Stimulated activated CD4-positive, alpha-beta T cell treated with anti-CD3 and anti-CD28 coated beads, Interleukin-15, amount 100 ng/mL, for 48 hours (primary cell): ENCODE results near the gene CUBN.
"Not testable (repeated sequence)": the region's sequence is repeated elsewhere in the genome, so short reads cannot be mapped to it uniquely, and the experiment has no call there.

Source experiments
- DNase-seq, 2 donors: peaks; one replicate each; pipeline ENCODE4 v3.0.0-alpha.2; 2020; ENCODE audit warnings: low read depth in 2 of 2

CUBN gene

DNA sequence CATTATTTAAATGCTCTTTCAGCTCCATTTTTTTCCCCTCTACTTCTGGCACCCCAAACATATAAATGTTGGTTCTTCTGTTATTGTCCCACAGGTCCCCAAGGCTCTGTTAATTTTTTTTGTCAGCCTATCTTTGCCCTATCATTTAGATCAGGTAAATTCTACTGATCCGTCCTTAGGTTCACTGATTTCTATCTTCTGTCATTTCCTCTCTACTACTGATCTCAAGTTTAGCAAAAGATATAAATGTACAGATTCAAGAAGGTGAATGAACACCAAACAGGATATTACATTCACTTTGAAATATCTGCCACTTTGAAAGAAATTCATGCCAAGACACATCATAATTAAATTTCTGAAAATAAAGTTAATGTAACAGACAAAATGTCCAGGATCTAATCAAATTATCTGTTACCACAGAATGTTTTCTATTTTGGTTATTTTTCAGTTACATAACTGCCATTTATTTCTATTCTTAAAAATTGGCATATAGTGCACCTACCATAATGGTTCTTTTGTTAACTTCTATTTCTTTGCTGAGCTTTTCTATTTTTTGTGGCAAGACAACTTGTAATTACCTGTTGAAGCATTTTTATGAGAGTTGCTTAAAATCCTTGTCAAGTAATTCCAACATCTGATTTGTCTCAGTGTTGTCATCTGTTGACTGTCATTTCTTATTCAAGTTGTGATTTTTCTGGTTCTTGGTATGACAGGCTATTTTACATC lies 12.1 kb upstream of the CUBN start:
- DNase-seq, result no peak

GRCh38 chr10:17140386-17140761 lies 10.8 kb upstream of the CUBN start:
- no peak for DNase-seq

DNA sequence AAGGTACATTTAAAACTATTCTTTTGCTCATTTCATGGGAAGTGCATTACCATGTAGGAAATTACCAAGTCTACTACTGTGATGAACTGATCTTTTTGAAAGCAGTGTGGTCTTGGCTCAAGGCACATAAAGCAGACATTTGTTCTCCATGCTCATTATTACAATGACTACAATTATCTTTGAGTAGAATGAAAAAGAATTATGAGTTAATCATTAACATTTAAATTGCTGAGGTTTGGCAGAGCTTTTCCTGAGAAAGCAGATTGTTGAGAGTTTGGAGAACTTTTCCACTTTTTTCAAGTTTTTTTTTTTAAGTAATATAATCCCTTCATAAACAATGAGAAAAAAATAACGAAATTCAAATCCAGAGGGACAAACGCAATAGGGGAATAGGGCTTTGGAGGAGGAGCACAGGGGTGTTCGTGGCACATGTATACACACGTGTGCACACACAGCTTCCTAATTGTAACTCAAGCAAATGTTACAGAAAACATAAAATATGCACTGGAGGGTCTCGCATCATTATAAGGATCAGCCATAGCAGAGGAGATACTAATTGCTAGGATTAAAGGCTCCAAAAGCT lies 8.9 kb upstream of the CUBN start:
- no peak for DNase-seq

GRCh38 chr10:17134737-17135260 lies 5.2 kb upstream of the CUBN start:
- no peak for DNase-seq

- DNase-seq, result no peak
Measured at GRCh38 chr10:17134282-17134681, 4.7 kb upstream of the CUBN start.

- DNase-seq, result no peak
Measured at GRCh38 chr10:17128261-17128660, 1.4 kb downstream of the CUBN start.

DNA sequence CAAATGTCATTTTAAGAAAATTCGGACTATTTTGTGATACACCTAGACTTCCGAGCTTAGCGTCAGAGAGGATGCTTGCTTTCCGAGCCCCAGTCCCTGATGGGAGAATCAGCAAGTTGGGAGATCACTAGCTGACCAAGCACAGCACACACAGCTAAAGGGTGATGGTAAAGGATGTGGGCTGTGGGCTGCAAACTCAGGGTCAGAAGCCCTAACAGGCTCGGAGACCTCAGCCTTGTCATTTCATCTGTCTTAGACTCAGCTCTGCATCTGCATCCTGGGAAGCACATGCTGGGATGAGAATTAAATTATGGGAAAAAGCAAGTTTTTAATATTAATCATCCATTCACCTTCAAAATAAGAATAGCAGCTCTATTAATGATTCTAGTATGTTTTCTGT lies 3.3 kb downstream of the CUBN start:
- DNase-seq, result no peak

- DNase-seq, result no peak
Measured at GRCh38 chr10:17125206-17125893, 4.3 kb downstream of the CUBN start.

DNA sequence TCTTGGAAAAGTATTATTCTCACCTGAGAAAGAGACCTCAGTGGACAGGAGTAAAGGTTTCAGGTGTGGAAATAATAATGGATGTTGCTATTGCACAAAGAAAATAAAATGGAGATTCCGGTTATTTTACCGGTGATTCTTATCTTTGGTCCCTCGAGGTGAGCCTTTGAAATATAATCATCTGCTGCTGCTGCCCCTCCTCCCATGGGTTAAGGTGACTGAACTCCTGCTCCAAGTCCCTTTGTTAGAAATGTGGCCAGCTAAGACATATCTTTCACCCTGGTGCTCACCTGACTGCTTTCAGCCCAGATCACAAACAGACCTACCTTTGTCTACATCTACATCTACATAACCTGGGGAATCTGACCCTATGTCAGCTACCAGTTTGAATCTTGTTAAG lies 5.7 kb downstream of the CUBN start:
- DNase-seq, result no peak

- DNase-seq, result no peak
Measured at GRCh38 chr10:17122726-17123661, 6.6 kb downstream of the CUBN start.

DNA sequence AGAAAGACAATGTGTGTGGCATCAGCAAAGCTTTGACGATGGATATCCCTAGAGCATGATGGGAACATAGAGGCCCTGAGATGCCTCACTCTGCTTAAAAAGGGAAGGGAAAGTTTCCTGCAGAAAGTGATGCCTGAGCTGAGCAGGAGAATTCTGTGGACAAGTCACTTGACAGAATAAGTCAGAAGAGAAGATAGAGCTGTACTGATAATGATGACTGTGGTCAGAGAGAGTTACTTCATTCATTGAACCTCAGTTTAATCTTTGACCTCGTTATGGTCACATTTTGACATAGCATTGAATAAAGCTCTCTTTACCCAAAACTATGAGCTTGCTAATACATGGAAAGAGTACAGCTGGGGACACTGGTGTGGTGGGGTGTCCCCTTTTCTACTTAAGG lies 7.6 kb downstream of the CUBN start:
- no peak for DNase-seq

DNA sequence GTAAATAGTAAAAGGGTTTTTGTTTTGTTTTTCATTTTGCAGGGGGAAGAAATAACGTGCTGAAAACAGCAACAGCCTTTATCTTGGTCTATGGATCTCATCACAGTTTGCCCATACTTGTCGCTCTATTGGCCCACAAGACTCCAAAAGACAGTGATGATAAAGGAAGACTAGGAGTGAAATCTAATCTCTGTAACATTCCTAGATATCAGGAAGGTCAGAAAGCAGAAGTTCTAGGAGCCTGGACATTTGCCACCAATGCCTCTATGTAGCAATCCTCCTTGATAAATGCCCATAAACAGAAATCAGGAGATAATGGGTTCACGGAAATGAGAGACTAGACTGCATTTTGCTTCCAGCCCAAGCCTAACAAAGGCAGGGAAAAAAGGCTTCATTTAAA lies 8.9 kb downstream of the CUBN start:
- DNase-seq, result no peak

DNA sequence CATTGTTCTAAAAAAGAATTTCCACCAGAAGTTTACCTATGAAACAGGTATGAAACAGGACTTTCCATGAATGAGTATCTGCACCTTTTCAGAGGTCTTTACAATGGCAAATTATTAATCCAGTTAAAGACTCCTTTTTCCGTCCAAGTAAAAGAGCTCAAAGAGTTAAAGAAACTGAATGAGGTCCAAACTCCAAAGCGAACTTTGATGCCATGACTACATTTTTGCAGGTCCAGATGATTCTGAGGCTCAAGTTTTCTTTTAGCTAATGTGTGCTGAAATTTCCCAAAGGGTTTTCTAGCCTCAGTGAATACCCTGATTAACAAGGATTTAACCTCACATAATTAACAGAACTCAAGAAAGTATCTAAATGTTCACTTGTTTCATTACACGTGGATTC lies 9.8 kb downstream of the CUBN start:
- no peak for DNase-seq

DNA sequence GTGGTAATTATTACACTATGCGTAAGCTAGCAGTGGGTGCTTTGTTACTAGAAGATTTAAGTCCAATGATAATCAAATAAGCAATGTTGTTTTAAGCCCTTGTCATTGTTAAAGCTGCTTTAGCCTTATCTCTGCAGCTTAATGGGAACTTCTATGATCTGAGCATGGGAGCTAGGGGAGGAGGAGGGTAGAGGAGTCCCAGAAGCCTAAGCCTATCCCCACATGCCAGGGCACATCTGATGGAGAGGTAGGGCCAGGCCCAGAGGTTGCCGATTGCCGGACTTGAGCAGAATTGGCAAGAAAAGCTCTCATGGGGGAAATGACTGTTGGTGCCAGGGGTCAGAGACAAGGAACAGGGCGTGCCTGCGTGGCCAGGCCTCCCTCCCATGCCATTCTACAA lies 13.4 kb downstream of the CUBN start:
- DNase-seq, result no peak

DNA sequence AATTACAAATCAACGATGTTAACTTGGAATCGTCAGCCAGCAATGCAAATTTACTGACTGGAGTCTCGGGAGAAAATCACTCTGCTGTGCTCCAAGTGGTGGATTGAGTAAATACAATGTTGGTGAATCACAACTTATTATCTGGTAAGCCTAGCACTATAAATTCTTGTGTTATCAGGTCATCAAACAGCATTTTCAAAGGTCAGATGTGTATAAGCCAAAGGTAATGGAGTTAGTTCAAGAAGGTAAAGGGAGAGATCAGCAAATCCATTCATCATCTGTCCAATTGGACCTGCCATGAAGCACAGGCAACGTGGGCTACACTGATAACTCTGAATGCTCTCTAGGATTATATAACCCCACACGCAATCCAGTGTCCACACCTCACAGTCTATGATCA lies 13.9 kb downstream of the CUBN start:
- DNase-seq, result no peak

DNA sequence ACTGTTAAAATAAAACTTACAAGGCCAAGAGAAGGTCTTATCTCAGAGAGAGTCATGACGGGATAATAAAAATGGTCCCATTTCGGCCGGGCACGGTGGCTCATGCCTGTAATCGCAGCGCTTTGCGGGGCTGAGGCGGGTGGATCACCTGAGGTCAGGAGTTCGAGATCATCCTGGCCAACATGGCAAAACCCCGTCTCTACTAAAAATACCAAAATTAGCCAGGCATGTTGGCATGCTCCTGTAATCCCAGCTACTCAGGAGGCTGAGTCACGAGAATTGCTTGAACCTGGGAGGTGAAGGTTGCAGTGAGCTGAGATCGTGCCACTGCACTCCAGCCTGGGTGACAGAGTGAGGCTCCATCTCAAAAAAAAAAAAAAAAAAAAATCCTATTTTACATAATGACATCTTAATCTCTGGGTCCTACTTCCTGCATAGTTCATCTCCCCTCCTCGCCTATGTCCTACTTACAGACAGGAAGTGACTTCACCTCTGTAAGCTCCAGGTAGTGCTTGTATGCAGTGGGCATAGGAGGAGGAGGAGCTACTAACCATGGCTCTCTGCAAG lies 14.7 kb downstream of the CUBN start:
- not testable (repeated sequence) for DNase-seq

- DNase-seq, result no peak
Measured at GRCh38 chr10:17113889-17114540, 15.6 kb downstream of the CUBN start.

DNA sequence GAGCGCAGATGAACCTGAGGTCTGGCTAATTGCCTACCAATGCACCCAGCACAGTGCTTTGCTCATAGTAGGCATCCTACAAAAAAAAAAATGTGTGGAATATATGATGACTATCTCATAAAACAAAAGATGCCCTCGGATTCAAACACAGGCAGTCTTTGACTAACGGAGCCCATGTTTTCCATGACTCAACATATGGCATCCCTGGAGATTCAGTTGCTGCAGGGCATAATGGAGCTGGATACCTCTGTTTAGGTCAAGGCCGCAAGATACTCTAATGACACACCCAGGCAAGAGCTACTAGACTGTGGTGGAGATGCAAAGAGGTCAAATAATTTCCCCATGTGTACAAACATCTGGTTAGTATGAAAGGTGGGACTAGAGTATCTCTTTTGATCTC lies 16.3 kb downstream of the CUBN start:
- no peak for DNase-seq

- DNase-seq, result no peak
Measured at GRCh38 chr10:17112566-17112965, 17.0 kb downstream of the CUBN start.

DNA sequence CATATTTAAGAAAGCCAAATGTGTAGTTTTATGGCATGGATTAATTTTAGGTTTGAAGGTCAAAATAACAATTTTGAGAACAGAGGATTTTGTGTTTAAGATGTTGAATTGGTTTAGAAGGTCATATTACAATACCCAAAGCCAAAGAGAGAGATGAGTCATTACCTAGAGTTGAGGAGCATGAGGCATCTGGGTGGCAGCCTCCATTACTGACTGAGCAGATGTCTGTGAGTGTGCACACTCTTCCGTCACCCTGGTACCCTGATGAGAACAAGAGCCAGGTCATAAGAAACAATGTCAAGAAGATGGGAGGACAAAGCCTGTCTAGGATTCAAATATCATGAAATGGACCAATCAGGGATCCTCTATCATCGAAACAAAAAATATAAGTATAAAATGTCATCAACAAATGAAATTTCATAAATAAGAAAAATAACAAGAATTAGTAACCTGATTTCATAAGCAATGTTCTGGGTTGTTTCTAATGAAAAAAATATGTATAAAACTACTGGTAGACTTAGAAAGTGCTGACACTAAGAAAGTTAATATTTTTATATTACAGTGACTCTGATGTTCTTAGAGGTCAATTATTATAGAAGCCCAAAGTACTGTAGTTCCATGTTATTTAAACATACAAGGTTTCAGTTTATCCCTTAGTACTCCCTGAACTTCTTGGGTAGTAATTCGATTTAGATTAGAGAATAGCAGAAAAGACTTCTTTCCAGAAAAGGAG lies 20.0 kb downstream of the CUBN start:
- DNase-seq, result no peak
